H1 (cell line): ENCODE measurements around the gene CCL24. TPM values are rescaled to one million over a fixed set of nuclear protein-coding genes. Genes with fewer than 3 reads are reported as not detected.

Experiments
- CTCF ChIA-PET: fragments of 300-600 bp; sonication (Branson Sonifier 250); formaldehyde crosslinking; loops from one replicate; lab custom pipeline; 2021; ENCODE audit not compliant: partially characterized antibody; lab: Charles Lee
- POLR2A ChIA-PET: fragments of 300-600 bp; sonication (Branson Sonifier 250); formaldehyde crosslinking; loops from one replicate; lab custom pipeline; 2021; ENCODE audit warnings: inconsistent platforms; ENCODE audit not compliant: partially characterized antibody; lab: Charles Lee
- DNase-seq, 2 experiments: peaks; one replicate each; pipeline versions ENCODE4 v3.0.0 to v3.0.0-alpha.2; 2010 to 2022; ENCODE audit warnings: low spot score in 2 of 2, low read depth in 1 of 2, mixed read lengths in 1 of 2
- FAIRE-seq: peaks from 2 replicates; lab custom pipeline; 2011; peaks lifted over from hg19 to GRCh38; lab: Jason Lieb, UNC
- H2AFZ ChIP-seq: 2 replicates; pipeline ENCODE4 v1.8.1; 2012; ENCODE audit warnings: low read length, inconsistent platforms
- H2AK5ac ChIP-seq: 2 replicates; pipeline ENCODE4 v1.6.1; 2013; ENCODE audit warnings: low read depth, low read length
- H2BK120ac ChIP-seq: replicated peaks from 2 replicates; pipeline ENCODE3; 2013; ENCODE audit warnings: low read depth, low read length, inconsistent platforms
- H2BK12ac ChIP-seq: 2 replicates; pipeline ENCODE4 v1.6.1; 2013; ENCODE audit warnings: low read depth, low read length
- H2BK15ac ChIP-seq: 2 replicates; pipeline ENCODE4 v1.6.1; 2013; ENCODE audit warnings: low read length
- H2BK20ac ChIP-seq: 2 replicates; pipeline ENCODE4 v1.6.1; 2013; ENCODE audit warnings: low read length
- H2BK5ac ChIP-seq: 2 replicates; pipeline ENCODE4 v1.6.1; 2013; ENCODE audit warnings: low read depth, low read length
- H3K14ac ChIP-seq: 2 replicates; pipeline ENCODE4 v1.6.1; 2013; ENCODE audit warnings: inconsistent platforms; ENCODE audit not compliant: insufficient read length
- H3K18ac ChIP-seq: 2 replicates; pipeline ENCODE4 v1.6.1; 2013; ENCODE audit warnings: low read length; ENCODE audit errors: extremely low read depth
- H3K23ac ChIP-seq: 2 replicates; pipeline ENCODE4 v1.6.1; 2013; ENCODE audit warnings: inconsistent platforms; ENCODE audit not compliant: insufficient read length
- H3K23me2 ChIP-seq: 2 replicates; pipeline ENCODE4 v1.6.1; 2013; ENCODE audit warnings: low read depth, low read length
- H3K27ac ChIP-seq: 2 replicates; pipeline ENCODE4 v1.6.1; 2011; ENCODE audit warnings: low read depth, low read length, inconsistent platforms
- H3K27me3 ChIP-seq, 4 experiments: replicated peaks in 1 of 4; 1 replicate in 1 of 4; 2 replicates in 3 of 4; pipeline versions ENCODE4 v1.6.1 to v1.8.1; 2011 to 2013; ENCODE audit warnings: low read length in 3 of 4, mild to moderate bottlenecking in 3 of 4, inconsistent platforms in 2 of 4, mixed read lengths in 2 of 4, moderate library complexity in 1 of 4; ENCODE audit not compliant: control insufficient read depth in 3 of 4, insufficient read depth in 3 of 4; ENCODE audit errors: extremely low read depth in 1 of 4
- H3K36me3 ChIP-seq, 4 experiments: 2 replicates each; pipeline versions ENCODE4 v1.6.1 to v1.8.1; 2011 to 2013; ENCODE audit warnings: mild to moderate bottlenecking in 4 of 4, low read length in 3 of 4, moderate library complexity in 2 of 4, control low read depth in 1 of 4, inconsistent platforms in 1 of 4; ENCODE audit not compliant: insufficient read depth in 4 of 4, control insufficient read depth in 2 of 4
- H3K4ac ChIP-seq: replicated peaks from 2 replicates; pipeline ENCODE3; 2013; ENCODE audit warnings: low read length, low read depth, mixed read lengths, inconsistent platforms; ENCODE audit not compliant: insufficient read length
- H3K4me1 ChIP-seq, 4 experiments: replicated peaks in 1 of 4; 1 replicate in 1 of 4; 2 replicates in 3 of 4; pipeline versions ENCODE4 v1.6.1 to v1.8.1; 2011 to 2013; ENCODE audit warnings: low read length in 3 of 4, inconsistent platforms in 2 of 4, mixed read lengths in 1 of 4; ENCODE audit not compliant: insufficient read depth in 4 of 4, control insufficient read depth in 3 of 4
- H3K4me2 ChIP-seq, 2 experiments: 2 replicates each; pipeline versions ENCODE4 v1.6.1 to v1.8.1; 2011 to 2013; ENCODE audit warnings: low read depth in 2 of 2, low read length in 2 of 2, control low read depth in 1 of 2, inconsistent platforms in 1 of 2, mild to moderate bottlenecking in 1 of 2; ENCODE audit not compliant: insufficient read depth in 1 of 2
- H3K4me3 ChIP-seq, 4 experiments: fragments of 200-600, 300-600 bp in 1 of 4; sonication (generic), shearing (Covaris generic), sonication (Bioruptor Twin) in 1 of 4; 2 replicates each; pipeline versions ENCODE4 v1.5.1 to v1.8.1; 2011 to 2016; ENCODE audit warnings: low read length in 4 of 4, low read depth in 3 of 4, control low read depth in 2 of 4, inconsistent platforms in 2 of 4, mild to moderate bottlenecking in 2 of 4, mixed read lengths in 1 of 4, moderate library complexity in 1 of 4; ENCODE audit not compliant: insufficient read depth in 2 of 4; ENCODE audit errors: extremely low read depth in 1 of 4
- H3K56ac ChIP-seq: replicated peaks from 2 replicates; pipeline ENCODE3; 2013; ENCODE audit warnings: low read depth, mild to moderate bottlenecking, mixed read lengths, low read length, inconsistent platforms; ENCODE audit not compliant: insufficient read length
- H3K79me1 ChIP-seq: 2 replicates; pipeline ENCODE4 v1.6.1; 2013; ENCODE audit warnings: low read depth, low read length, control low read depth
- H3K79me2 ChIP-seq, 2 experiments: 2 replicates each; pipeline versions ENCODE4 v1.6.1 to v1.8.1; 2012 to 2013; ENCODE audit warnings: low read length in 2 of 2, mild to moderate bottlenecking in 2 of 2, inconsistent platforms in 1 of 2; ENCODE audit not compliant: insufficient read depth in 2 of 2, control insufficient read depth in 1 of 2
- H3K9ac ChIP-seq, 4 experiments: replicated peaks in 1 of 4; 1 replicate in 1 of 4; 2 replicates in 3 of 4; pipeline versions ENCODE4 v1.6.1 to v1.8.1; 2011 to 2013; ENCODE audit warnings: low read depth in 3 of 4, low read length in 3 of 4, control low read depth in 2 of 4, mild to moderate bottlenecking in 2 of 4, moderate library complexity in 2 of 4, inconsistent platforms in 1 of 4; ENCODE audit errors: extremely low read depth in 1 of 4
- H3K9me3 ChIP-seq, 2 experiments: 2 replicates each; pipeline versions ENCODE4 v1.6.1 to v1.8.1; 2012 to 2013; ENCODE audit warnings: mild to moderate bottlenecking in 2 of 2, moderate library complexity in 2 of 2, control low read depth in 1 of 2, inconsistent platforms in 1 of 2, low read depth in 1 of 2, low read length in 1 of 2, mixed read lengths in 1 of 2; ENCODE audit not compliant: insufficient read depth in 2 of 2
- H4K20me1 ChIP-seq, 2 experiments: replicated peaks in 1 of 2; 2 replicates each; pipeline versions ENCODE3 to v1.8.1; 2011 to 2013; ENCODE audit warnings: inconsistent platforms in 2 of 2, low read length in 2 of 2, mild to moderate bottlenecking in 1 of 2; ENCODE audit not compliant: insufficient read depth in 2 of 2, control insufficient read depth in 1 of 2
- H4K5ac ChIP-seq: 2 replicates; pipeline ENCODE4 v1.6.1; 2013; ENCODE audit warnings: low read length, low read depth, mixed read lengths, inconsistent platforms; ENCODE audit not compliant: insufficient read length
- H4K8ac ChIP-seq: 2 replicates; pipeline ENCODE4 v1.8.0; 2013; ENCODE audit warnings: mild to moderate bottlenecking, moderate library complexity, low read length, inconsistent platforms; ENCODE audit not compliant: insufficient read depth; ENCODE audit errors: extremely low read depth
- H4K91ac ChIP-seq: replicated peaks from 2 replicates; pipeline ENCODE3; 2013; ENCODE audit warnings: low read length, mixed read lengths, inconsistent platforms; ENCODE audit not compliant: insufficient read length
- ATF3 ChIP-seq: IDR thresholded peaks from 2 replicates; pipeline ENCODE4 v1.6.1; 2011; ENCODE audit warnings: low read depth, mild to moderate bottlenecking, low read length; ENCODE audit not compliant: insufficient read depth
- BRCA1 ChIP-seq: IDR thresholded peaks from 2 replicates; pipeline ENCODE4 v1.6.1; 2012; ENCODE audit warnings: low read depth, low read length, improper control_type of control experiment
- EZH2 ChIP-seq: fragments of 200-600 bp; sonication (generic); IDR thresholded peaks from 2 replicates; pipeline ENCODE4 v1.7.1; 2012; ENCODE audit warnings: low read depth, mild to moderate bottlenecking, moderate library complexity, low read length, inconsistent platforms; ENCODE audit not compliant: severe bottlenecking
- HDAC6 ChIP-seq: IDR thresholded peaks from one replicate; pipeline ENCODE4 v1.7.1; 2012; ENCODE audit warnings: low read depth, mild to moderate bottlenecking, inconsistent platforms, low read length, moderate library complexity
- POLR2AphosphoS5 ChIP-seq: IDR thresholded peaks from 2 replicates; pipeline ENCODE4 v1.6.1; 2011; ENCODE audit warnings: low read depth, low read length
- RAD21 ChIP-seq, 2 experiments: IDR thresholded peaks in 1 of 2; conservative IDR thresholded peaks in 1 of 2; 2 replicates each; pipeline ENCODE4 v1.6.1; 2011; ENCODE audit warnings: low read depth in 2 of 2, low read length in 2 of 2, improper control_type of control experiment in 1 of 2, inconsistent platforms in 1 of 2, mild to moderate bottlenecking in 1 of 2, moderate library complexity in 1 of 2
- RBBP5 ChIP-seq: IDR thresholded peaks from 2 replicates; pipeline ENCODE4 v1.7.1; 2012; ENCODE audit warnings: low read depth, mild to moderate bottlenecking, inconsistent platforms, low read length, moderate library complexity, borderline replicate concordance
- SIN3A ChIP-seq, 2 experiments: IDR thresholded peaks in 1 of 2; conservative IDR thresholded peaks in 1 of 2; 2 replicates each; pipeline ENCODE4 v1.6.1; 2011 to 2012; ENCODE audit warnings: low read length in 2 of 2, improper control_type of control experiment in 1 of 2, low read depth in 1 of 2, mild to moderate bottlenecking in 1 of 2
- SRF ChIP-seq: IDR thresholded peaks from 2 replicates; pipeline ENCODE4 v1.6.1; 2011; ENCODE audit warnings: mild to moderate bottlenecking, low read depth, low read length, moderate library complexity
- TCF12 ChIP-seq: IDR thresholded peaks from 2 replicates; pipeline ENCODE4 v1.6.1; 2011; ENCODE audit warnings: low read depth, mild to moderate bottlenecking, low read length
- WGBS, 2 experiments: shearing (Covaris generic) in 1 of 2; methylation state at CpG; one replicate each; pipeline versions ENCODE4 v1.1.6 to v1.1.7; 2013 to 2015; ENCODE audit warnings: low lambda C conversion rate in 2 of 2, mixed read lengths in 2 of 2, inconsistent platforms in 1 of 2, low coverage in 1 of 2, missing lambda C conversion rate in 1 of 2; ENCODE audit not compliant: insufficient replicate concordance in 2 of 2, insufficient coverage in 1 of 2, insufficient read length in 1 of 2; ENCODE audit errors: extremely low coverage in 1 of 2, missing lambda C conversion rate in 1 of 2; 5-methylcytosine and 5-hydroxymethylcytosine counted together
- polyA plus RNA-seq, 7 experiments: library from polyadenylated mRNA; depleted of rRNA in 3 of 7; stranded (reverse) in 5 of 7; unstranded in 2 of 7; fragments of >200 nt in 5 of 7; fragments of 200-250 nt in 2 of 7; gene quantifications; 1 replicate in 5 of 7; 2 replicates in 1 of 7; 4 replicates in 1 of 7; pipeline versions ENCODE4 v1.2.1 to v1.2.3, GENCODE V29; 2011 to 2013; ENCODE audit warnings: missing spikeins in 2 of 7, mixed read lengths in 2 of 7
- total RNA-seq: library from RNA; stranded (reverse); fragmentation: NEBNext Ultra II Directional; extraction: Animal tissue kit (Norgen Biotek cat#: 25700); gene quantifications from 2 replicates; pipeline ENCODE4 v1.2.1, GENCODE V29; 2021
- TF ChIP-seq, protein P1 (sequence below): IDR thresholded peaks from 2 replicates; pipeline ENCODE4 v1.6.1; 2012; ENCODE audit warnings: inconsistent platforms

Gene CCL24
- total and polyA plus RNA-seq, 2 of the 8 experiments (the other 6 are each of a cell fraction or from before 2014, with no cell fraction given), result not detected

DNA sequence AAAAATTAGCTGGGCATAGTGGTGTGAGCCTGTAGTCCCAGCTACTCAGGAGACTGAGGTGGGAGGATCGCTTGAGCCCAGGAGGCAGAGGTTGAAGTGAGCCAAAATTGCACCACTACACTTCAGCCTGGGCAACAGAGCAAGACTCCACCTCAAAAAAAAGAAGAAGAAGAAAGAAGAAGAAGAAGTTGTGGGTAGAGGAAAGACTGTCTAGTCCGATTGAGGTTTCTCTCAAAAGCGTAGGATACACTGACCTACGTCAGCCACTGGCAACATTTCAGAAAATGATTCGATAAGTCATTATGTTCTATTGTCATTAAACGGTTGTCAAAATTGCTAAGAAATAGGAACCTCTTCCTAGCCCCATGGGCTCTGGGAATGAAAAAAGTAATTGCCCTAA, 42.9 kb upstream of the CCL24 start:
- CTCF ChIA-PET, result interaction anchor here (1.2 to 3.4 kb wide), 2 partner anchors 8 to 10 kb away, joined by 3 to 16 read pairs; no protein-coding TSS in a partner anchor
- TF ChIP-seq SRF, result no peak
- no peak for TF ChIP-seq SIN3A (conservative IDR thresholded peaks at IDR 0.05 in 1 of 2, IDR thresholded peaks at IDR 0.05 in 1 of 2; ENCODE audit: low read depth in 1 of 2, low read length in 2 of 2)
- TF ChIP-seq EZH2, result no peak
- no peak for TF ChIP-seq ATF3
- TF ChIP-seq, protein P1, sequence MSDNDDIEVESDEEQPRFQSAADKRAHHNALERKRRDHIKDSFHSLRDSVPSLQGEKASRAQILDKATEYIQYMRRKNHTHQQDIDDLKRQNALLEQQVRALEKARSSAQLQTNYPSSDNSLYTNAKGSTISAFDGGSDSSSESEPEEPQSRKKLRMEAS, result no peak
- no peak for TF ChIP-seq HDAC6
- no peak for TF ChIP-seq BRCA1
- no peak for TF ChIP-seq POLR2AphosphoS5
- TF ChIP-seq RAD21 (IDR thresholded peaks at IDR 0.05 in 1 of 2, conservative IDR thresholded peaks at IDR 0.05 in 1 of 2; ENCODE audit: low read depth in 2 of 2, low read length in 2 of 2), result no peak
- no peak for TF ChIP-seq TCF12
- TF ChIP-seq RBBP5, result no peak

More for the DNA sequence above, 42.9 kb upstream of the CCL24 start:
- Histone ChIP-seq H2AK5ac (no peak overlapping the region), H3K9ac (no peak overlapping the region), H3K4me1 (no peaks in the 10 kb centered on the region), H3K4me2 (no peak overlapping the region), H3K14ac (no peak overlapping the region), H4K91ac (no peak overlapping the region), H4K5ac (no peak overlapping the region), H2AFZ (no peak overlapping the region), H3K23me2 (no peaks in the 10 kb centered on the region), H3K56ac (no peak overlapping the region), H2BK120ac (no peak overlapping the region), H3K4me3 (no peak overlapping the region), H3K36me3 (no peaks in the 10 kb centered on the region), H2BK5ac (no peak overlapping the region), H3K27me3 (no peaks in the 10 kb centered on the region), H3K18ac (no peak overlapping the region), H2BK12ac (no peak overlapping the region), H2BK20ac (no peak overlapping the region), H3K23ac (no peak overlapping the region), H3K9me3 (no peaks in the 10 kb centered on the region), H3K4ac (no peak overlapping the region), H4K8ac (no peak overlapping the region), H2BK15ac (no peak overlapping the region), H4K20me1 (no peaks in the 10 kb centered on the region), H3K79me2 (no peaks in the 10 kb centered on the region), H3K27ac (no peak overlapping the region), H3K79me1 (no peaks in the 10 kb centered on the region)
- POLR2A ChIA-PET, result no interaction called here
- WGBS, 2 experiments, result 94% methylated on average over 6 of the region's 6 CpGs; no CpG with 5 or more reads in 1 of the 2 experiments
- DNase-seq (no peak), FAIRE-seq (no peak)
